Mesenchymal stem cell (in vitro differentiated cells and primary cell): ENCODE results near the gene CAVIN3.

Experiments
- DNase-seq: peaks from one replicate; pipeline ENCODE4 v3.0.0-alpha.2; 2013
- H2AFZ ChIP-seq: one replicate; pipeline ENCODE4 v1.6.1; 2013; ENCODE audit warnings: low read depth, mild to moderate bottlenecking, control low read depth, inconsistent platforms, low read length, moderate library complexity
- H2AK5ac ChIP-seq: 2 replicates; pipeline ENCODE4 v1.6.1; 2013; ENCODE audit warnings: low read length, moderate library complexity, mild to moderate bottlenecking, inconsistent platforms; ENCODE audit not compliant: severe bottlenecking
- H2BK120ac ChIP-seq: one replicate; pipeline ENCODE4 v1.6.1; 2013; ENCODE audit warnings: low read depth, mild to moderate bottlenecking, inconsistent platforms, low read length, moderate library complexity
- H2BK12ac ChIP-seq, 2 experiments: one replicate each; pipeline ENCODE4 v1.6.1; 2013; ENCODE audit warnings: inconsistent platforms in 2 of 2, low read length in 2 of 2, mild to moderate bottlenecking in 2 of 2, moderate library complexity in 2 of 2, control low read depth in 1 of 2
- H2BK15ac ChIP-seq: one replicate; pipeline ENCODE4 v1.6.1; 2013; ENCODE audit warnings: mild to moderate bottlenecking, low read depth, inconsistent platforms; ENCODE audit not compliant: poor library complexity, severe bottlenecking
- H2BK5ac ChIP-seq: 2 replicates; pipeline ENCODE4 v1.6.1; 2013; ENCODE audit warnings: low read depth, mild to moderate bottlenecking, low read length, control low read depth, inconsistent platforms; ENCODE audit not compliant: poor library complexity, severe bottlenecking
- H3K14ac ChIP-seq, 2 experiments: one replicate each; pipeline ENCODE4 v1.6.1; 2013; ENCODE audit warnings: inconsistent platforms in 2 of 2, low read length in 2 of 2, control low read depth in 1 of 2, mild to moderate bottlenecking in 1 of 2, moderate library complexity in 1 of 2
- H3K18ac ChIP-seq, 2 experiments: one replicate each; pipeline ENCODE4 v1.6.1; 2013; ENCODE audit warnings: inconsistent platforms in 2 of 2, low read length in 2 of 2, control low read depth in 1 of 2, low read depth in 1 of 2, mild to moderate bottlenecking in 1 of 2
- H3K23ac ChIP-seq, 2 experiments: one replicate each; pipeline ENCODE4 v1.6.1; 2013; ENCODE audit warnings: inconsistent platforms in 2 of 2, low read length in 2 of 2, mild to moderate bottlenecking in 2 of 2, moderate library complexity in 2 of 2, control low read depth in 1 of 2
- H3K27ac ChIP-seq: 2 replicates; pipeline ENCODE4 v1.5.1; 2013; ENCODE audit warnings: mild to moderate bottlenecking, moderate library complexity, low read length, control low read depth, inconsistent platforms; ENCODE audit not compliant: poor library complexity, severe bottlenecking
- H3K27me3 ChIP-seq, 2 experiments: 2 replicates each; pipeline versions ENCODE4 v1.6.1 to v1.7.0; 2013; ENCODE audit warnings: low read length in 2 of 2, mild to moderate bottlenecking in 2 of 2, moderate library complexity in 2 of 2, control low read depth in 1 of 2, inconsistent platforms in 1 of 2; ENCODE audit not compliant: control insufficient read depth in 1 of 2, insufficient read depth in 1 of 2
- H3K36me3 ChIP-seq, 2 experiments: 2 replicates each; pipeline versions ENCODE4 v1.6.1 to v1.7.0; 2013; ENCODE audit warnings: low read length in 2 of 2, control low read depth in 1 of 2, inconsistent platforms in 1 of 2, low read depth in 1 of 2, mild to moderate bottlenecking in 1 of 2; ENCODE audit not compliant: insufficient read depth in 2 of 2, control insufficient read depth in 1 of 2
- H3K4ac ChIP-seq, 2 experiments: one replicate each; pipeline ENCODE4 v1.6.1; 2013; ENCODE audit warnings: inconsistent platforms in 2 of 2, low read length in 2 of 2, mild to moderate bottlenecking in 2 of 2, moderate library complexity in 2 of 2, control low read depth in 1 of 2, low read depth in 1 of 2
- H3K4me1 ChIP-seq: 2 replicates; pipeline ENCODE4 v1.6.1; 2013; ENCODE audit warnings: low read depth, low read length, control low read depth; ENCODE audit not compliant: control insufficient read depth, insufficient read depth
- H3K4me2 ChIP-seq: 2 replicates; pipeline ENCODE4 v1.6.1; 2013; ENCODE audit warnings: low read length, mild to moderate bottlenecking, inconsistent platforms; ENCODE audit not compliant: poor library complexity, severe bottlenecking
- H3K4me3 ChIP-seq, 2 experiments: 2 replicates each; pipeline versions ENCODE4 v1.5.1 to v1.7.0; 2013; ENCODE audit warnings: low read length in 2 of 2, mild to moderate bottlenecking in 2 of 2, control low read depth in 1 of 2, low read depth in 1 of 2; ENCODE audit not compliant: insufficient read depth in 1 of 2
- H3K79me1 ChIP-seq: replicated peaks from 2 replicates; pipeline ENCODE4 v1.6.1; 2013; ENCODE audit warnings: mild to moderate bottlenecking, control low read depth, low read length, inconsistent platforms; ENCODE audit not compliant: poor library complexity, severe bottlenecking
- H3K9ac ChIP-seq: 2 replicates; pipeline ENCODE4 v1.7.0; 2013; ENCODE audit warnings: mild to moderate bottlenecking, low read length, moderate library complexity
- H3K9me3 ChIP-seq: 2 replicates; pipeline ENCODE4 v1.7.0; 2013; ENCODE audit warnings: mild to moderate bottlenecking, low read length; ENCODE audit not compliant: control insufficient read depth
- H4K8ac ChIP-seq: one replicate; pipeline ENCODE4 v1.6.1; 2013; ENCODE audit warnings: inconsistent platforms, mild to moderate bottlenecking, low read length, moderate library complexity
- H4K91ac ChIP-seq: one replicate; pipeline ENCODE4 v1.6.1; 2013; ENCODE audit warnings: mild to moderate bottlenecking, low read length, inconsistent platforms
- WGBS: methylation state at CpG from one replicate; pipeline ENCODE4 v1.1.7; 2013; ENCODE audit warnings: mixed read lengths; 5-methylcytosine and 5-hydroxymethylcytosine counted together

Gene CAVIN3

DNA sequence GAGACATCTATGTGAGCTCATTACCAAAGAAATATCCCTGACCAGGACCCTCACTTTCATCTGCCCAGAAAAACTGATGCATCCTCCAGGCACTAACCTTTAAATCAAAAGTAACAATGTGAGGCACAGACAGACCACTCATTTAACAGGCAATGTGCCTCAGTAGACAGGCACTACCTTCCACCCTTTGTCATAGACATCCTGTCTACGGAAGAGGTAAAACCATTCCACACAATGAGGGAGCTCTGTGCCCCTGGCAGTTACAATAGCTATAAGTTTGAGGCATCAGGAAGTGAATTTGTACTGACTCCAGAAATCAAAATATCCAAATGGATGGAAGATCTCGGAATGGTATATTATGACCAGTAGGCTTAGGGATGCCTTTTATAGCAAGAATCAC lies 6.7 kb upstream of the CAVIN3 start:
- Histone ChIP-seq H3K9ac (no peak overlapping the region), H3K9me3 (no peaks in the 10 kb centered on the region), H2BK5ac (no peak overlapping the region), H2BK12ac (no peak overlapping the region), H3K27ac (no peak overlapping the region), H4K91ac (no peak overlapping the region), H3K18ac (no peak overlapping the region), H2AFZ (no peak overlapping the region), H3K27me3 (no peaks in the 10 kb centered on the region), H3K14ac (no peak overlapping the region), H4K8ac (no peak overlapping the region), H3K23ac (no peak overlapping the region), H2BK120ac (no peak overlapping the region), H3K36me3 (no peaks in the 10 kb centered on the region), H3K4me1 (peaks cover 2% of the 10 kb centered on the region), H3K4me2 (no peak overlapping the region), H3K79me1 (peaks cover 2% of the 10 kb centered on the region), H2AK5ac (no peak overlapping the region), H3K4me3 (no peak overlapping the region), H3K4ac (no peak overlapping the region), H2BK15ac (no peak overlapping the region)
- WGBS: 100% methylated on average over 1 of the region's 2 CpGs
- no peak for DNase-seq

DNA sequence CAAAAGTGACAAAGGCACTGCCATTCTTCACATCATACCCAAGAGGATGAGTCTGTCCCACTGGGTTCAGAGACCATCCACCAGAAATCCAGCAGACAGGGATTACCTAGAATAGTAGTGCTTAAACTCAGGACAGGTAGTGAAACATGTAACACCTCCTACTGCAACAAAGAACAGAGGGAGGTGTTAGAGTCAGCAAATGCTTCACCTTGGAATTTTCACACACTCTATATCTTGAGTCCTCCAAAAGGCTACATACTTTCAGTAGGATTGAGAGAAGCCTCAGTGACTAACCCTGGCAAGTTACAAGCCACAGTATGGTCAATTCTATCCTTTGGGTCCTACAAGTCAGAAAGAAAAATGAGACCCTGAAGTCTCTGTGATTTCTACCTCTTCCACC lies 6.0 kb upstream of the CAVIN3 start:
- Histone ChIP-seq H2BK5ac (no peak overlapping the region), H4K91ac (no peak overlapping the region), H4K8ac (no peak overlapping the region), H3K14ac (no peak overlapping the region), H3K27ac (no peak overlapping the region), H2BK120ac (no peak overlapping the region), H3K4me3 (no peak overlapping the region), H2AK5ac (no peak overlapping the region), H3K9ac (no peak overlapping the region), H3K27me3 (no peaks in the 10 kb centered on the region), H3K4me1 (peaks cover 6% of the 10 kb centered on the region), H3K9me3 (no peaks in the 10 kb centered on the region), H3K36me3 (no peaks in the 10 kb centered on the region), H2BK12ac (no peak overlapping the region), H3K79me1 (peaks cover 2% of the 10 kb centered on the region), H2AFZ (no peak overlapping the region), H3K4me2 (no peak overlapping the region), H3K23ac (no peak overlapping the region), H3K18ac (no peak overlapping the region), H3K4ac (no peak overlapping the region), H2BK15ac (no peak overlapping the region)
- DNase-seq: no peak

DNA sequence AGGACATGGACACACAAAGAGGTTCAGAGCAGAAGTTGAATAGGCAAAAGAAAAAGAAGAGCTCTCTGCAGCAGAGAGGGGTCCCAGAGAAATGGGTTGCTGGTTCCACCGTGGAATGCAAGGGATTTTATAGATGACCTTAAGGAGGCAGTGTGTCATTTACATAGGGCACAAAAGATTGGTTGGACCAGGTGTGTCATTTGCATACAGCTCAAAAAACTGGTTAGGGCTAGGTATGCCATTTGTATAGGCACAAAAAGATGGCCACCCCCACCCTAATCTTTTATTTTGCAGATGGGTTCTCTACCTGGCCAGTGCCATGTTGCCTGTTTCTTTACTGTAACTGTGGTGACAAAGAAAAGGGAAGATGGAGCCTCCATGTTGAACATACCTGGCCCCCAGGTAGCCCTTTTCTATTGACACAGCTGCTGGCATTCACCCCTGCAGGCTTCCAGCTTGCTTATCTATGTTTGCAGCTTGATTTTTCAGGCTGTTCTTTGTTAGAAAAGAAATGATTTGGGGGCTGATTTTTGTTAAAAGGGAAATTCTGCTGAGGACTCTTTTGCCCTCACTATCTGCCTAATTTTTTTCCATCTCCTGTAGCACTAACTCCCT lies 3.1 kb upstream of the CAVIN3 start:
- no peaks in the 10 kb centered on the region for H3K27me3 ChIP-seq
- no peak overlapping the region for H3K18ac ChIP-seq
- no peak overlapping the region for H3K9ac ChIP-seq
- no peak overlapping the region for H2BK15ac ChIP-seq
- H2AFZ ChIP-seq: no peak overlapping the region
- no peak overlapping the region for H3K23ac ChIP-seq
- H3K9me3 ChIP-seq: no peaks in the 10 kb centered on the region
- H4K8ac ChIP-seq: no peak overlapping the region
- H2AK5ac ChIP-seq: peak overlapping the region; percentile 29
- H4K91ac ChIP-seq: no peak overlapping the region
- DNase-seq: no peak
- H3K36me3 ChIP-seq: peaks cover 0 to 6% of the 10 kb centered on the region in 2 experiments
- H2BK120ac ChIP-seq: no peak overlapping the region
- no peak overlapping the region for H3K4ac ChIP-seq
- no peak overlapping the region for H3K27ac ChIP-seq
- 44% methylated on average over 1 of the region's 1 CpG for WGBS
- no peak overlapping the region for H3K4me3 ChIP-seq
- H3K14ac ChIP-seq: no peak overlapping the region
- no peak overlapping the region for H2BK5ac ChIP-seq
- H3K79me1 ChIP-seq: peaks cover 2% of the 10 kb centered on the region
- peaks cover 18% of the 10 kb centered on the region for H3K4me1 ChIP-seq
- no peak overlapping the region for H3K4me2 ChIP-seq
- H2BK12ac ChIP-seq: peak overlapping the region in 1 of 2 experiments; percentile 25

DNA sequence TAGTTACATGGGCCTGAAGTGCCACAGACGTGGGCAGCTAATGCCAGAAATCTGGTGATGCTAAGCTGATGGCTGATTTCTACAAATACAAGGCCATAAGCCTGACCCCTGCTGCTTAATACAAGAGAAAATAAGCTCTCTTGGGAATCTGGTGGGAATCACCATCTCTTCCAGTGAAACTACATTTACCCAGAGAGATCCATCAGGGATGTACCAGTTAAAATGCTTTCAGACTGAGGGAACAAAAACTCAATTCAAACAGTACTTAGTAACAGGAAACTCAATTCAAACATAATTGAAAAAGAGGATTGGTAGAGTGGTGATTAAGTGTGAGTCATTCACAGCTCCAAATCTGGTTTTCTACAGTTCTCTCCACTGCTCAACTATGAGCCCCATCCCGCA lies 1.7 kb upstream of the CAVIN3 start:
- peaks cover 4% of the 10 kb centered on the region for H3K79me1 ChIP-seq
- DNase-seq: peak; percentile 75
- H2BK120ac ChIP-seq: no peak overlapping the region
- no peak overlapping the region for H2BK15ac ChIP-seq
- H3K4me2 ChIP-seq: no peak overlapping the region
- H3K18ac ChIP-seq: peak overlapping the region; percentile 18 to 77
- no peaks in the 10 kb centered on the region for H3K9me3 ChIP-seq
- no peak overlapping the region for H2AFZ ChIP-seq
- H3K4ac ChIP-seq: peak overlapping the region; percentile 64 to 71
- no peak overlapping the region for H3K14ac ChIP-seq
- peak overlapping the region; percentile 18 for H2AK5ac ChIP-seq
- H3K4me1 ChIP-seq: peaks cover 24% of the 10 kb centered on the region
- peak overlapping the region; percentile 99 for H3K9ac ChIP-seq
- no peaks in the 10 kb centered on the region for H3K27me3 ChIP-seq
- WGBS: 9% methylated on average over 2 of the region's 2 CpGs
- peak overlapping the region; percentile 66 for H4K8ac ChIP-seq
- H3K36me3 ChIP-seq: peaks cover 0 to 16% of the 10 kb centered on the region in 2 experiments
- H2BK12ac ChIP-seq: peak overlapping the region in 1 of 2 experiments; percentile 81
- peak overlapping the region; percentile 83 for H3K27ac ChIP-seq
- H3K4me3 ChIP-seq: peak overlapping the region in 1 of 2 experiments; percentile 89
- H2BK5ac ChIP-seq: no peak overlapping the region
- H4K91ac ChIP-seq: no peak overlapping the region
- no peak overlapping the region for H3K23ac ChIP-seq
